Measurements from ENCODE around the gene PLEKHA6.

Gene PLEKHA6

GRCh38 chr1:204186597-204186996 lies 173.1 kb downstream of the PLEKHA6 start:
- no peaks in the 10 kb centered on the region for H3K9me3 ChIP-seq (ENCODE audit: insufficient read depth, low read depth, low read length)
- H3K36me3 ChIP-seq (ENCODE audit: insufficient read depth, low read depth, low read length): no peaks in the 10 kb centered on the region
- no peak overlapping the region for H3K4me3 ChIP-seq (ENCODE audit: low read length)
- no peaks in the 10 kb centered on the region; the same call in 1 of the 2 replicates for H3K4me1 ChIP-seq (ENCODE audit: insufficient read depth, low read length)
- peaks cover 48% of the 10 kb centered on the region for H3K27me3 ChIP-seq (ENCODE audit: insufficient read depth, low read length)
- no peak overlapping the region for H3K27ac ChIP-seq (ENCODE audit: low read length)
- H3K9ac ChIP-seq (ENCODE audit: low read depth, low read length): no peak overlapping the region

- no peak overlapping the region for H3K9ac ChIP-seq (ENCODE audit: low read depth, low read length)
- no peak overlapping the region for H3K27ac ChIP-seq (ENCODE audit: low read length)
- H3K27me3 ChIP-seq (ENCODE audit: insufficient read depth, low read length): peaks cover 4% of the 10 kb centered on the region; the same call in 1 of the 2 replicates
- no peaks in the 10 kb centered on the region for H3K4me1 ChIP-seq (ENCODE audit: insufficient read depth, low read length)
- no peak overlapping the region for H3K4me3 ChIP-seq (ENCODE audit: low read length)
- H3K9me3 ChIP-seq (ENCODE audit: insufficient read depth, low read depth, low read length): no peaks in the 10 kb centered on the region
- H3K36me3 ChIP-seq (ENCODE audit: insufficient read depth, low read depth, low read length): no peaks in the 10 kb centered on the region
Measured at GRCh38 chr1:204181116-204181515, 178.6 kb downstream of the PLEKHA6 start.

GRCh38 chr1:204180133-204180532 lies 179.6 kb downstream of the PLEKHA6 start:
- H3K9ac ChIP-seq (ENCODE audit: low read depth, low read length): no peak overlapping the region
- no peaks in the 10 kb centered on the region for H3K9me3 ChIP-seq (ENCODE audit: insufficient read depth, low read depth, low read length)
- no peaks in the 10 kb centered on the region for H3K36me3 ChIP-seq (ENCODE audit: insufficient read depth, low read depth, low read length)
- H3K4me1 ChIP-seq (ENCODE audit: insufficient read depth, low read length): no peaks in the 10 kb centered on the region
- H3K27ac ChIP-seq (ENCODE audit: low read length): no peak overlapping the region
- H3K4me3 ChIP-seq (ENCODE audit: low read length): no peak overlapping the region
- peaks cover 5% of the 10 kb centered on the region; the same call in 1 of the 2 replicates for H3K27me3 ChIP-seq (ENCODE audit: insufficient read depth, low read length)

GRCh38 chr1:204178487-204179281 lies 181.0 kb downstream of the PLEKHA6 start:
- no peaks in the 10 kb centered on the region for H3K36me3 ChIP-seq (ENCODE audit: insufficient read depth, low read depth, low read length)
- H3K4me1 ChIP-seq (ENCODE audit: insufficient read depth, low read length): no peaks in the 10 kb centered on the region
- H3K27ac ChIP-seq (ENCODE audit: low read length): no peak overlapping the region
- no peaks in the 10 kb centered on the region for H3K9me3 ChIP-seq (ENCODE audit: insufficient read depth, low read depth, low read length)
- H3K4me3 ChIP-seq (ENCODE audit: low read length): no peak overlapping the region
- peaks cover 9% of the 10 kb centered on the region; the same call in 1 of the 2 replicates for H3K27me3 ChIP-seq (ENCODE audit: insufficient read depth, low read length)
- H3K9ac ChIP-seq (ENCODE audit: low read depth, low read length): no peak overlapping the region

- Histone ChIP-seq H3K4me1 (ENCODE audit: insufficient read depth, low read length) (no peaks in the 10 kb centered on the region), H3K9ac (ENCODE audit: low read depth, low read length) (no peak overlapping the region), H3K27me3 (ENCODE audit: insufficient read depth, low read length) (peaks cover 9% of the 10 kb centered on the region; the same call in 1 of the 2 replicates), H3K36me3 (ENCODE audit: insufficient read depth, low read depth, low read length) (no peaks in the 10 kb centered on the region), H3K9me3 (ENCODE audit: insufficient read depth, low read depth, low read length) (no peaks in the 10 kb centered on the region), H3K27ac (ENCODE audit: low read length) (no peak overlapping the region), H3K4me3 (ENCODE audit: low read length) (no peak overlapping the region)
Measured at GRCh38 chr1:204177133-204177532, 182.6 kb downstream of the PLEKHA6 start.

GRCh38 chr1:204176049-204176448 lies 183.7 kb downstream of the PLEKHA6 start:
- Histone ChIP-seq H3K27ac (ENCODE audit: low read length) (no peak overlapping the region), H3K9me3 (ENCODE audit: insufficient read depth, low read depth, low read length) (no peaks in the 10 kb centered on the region), H3K27me3 (ENCODE audit: insufficient read depth, low read length) (peaks cover 9% of the 10 kb centered on the region; the same call in 1 of the 2 replicates), H3K4me1 (ENCODE audit: insufficient read depth, low read length) (no peaks in the 10 kb centered on the region), H3K9ac (ENCODE audit: low read depth, low read length) (no peak overlapping the region), H3K4me3 (ENCODE audit: low read length) (no peak overlapping the region), H3K36me3 (ENCODE audit: insufficient read depth, low read depth, low read length) (no peaks in the 10 kb centered on the region)

GRCh38 chr1:204174958-204175357 lies 184.8 kb downstream of the PLEKHA6 start:
- Histone ChIP-seq H3K36me3 (ENCODE audit: insufficient read depth, low read depth, low read length) (no peaks in the 10 kb centered on the region), H3K9me3 (ENCODE audit: insufficient read depth, low read depth, low read length) (peaks cover 10% of the 10 kb centered on the region), H3K4me1 (ENCODE audit: insufficient read depth, low read length) (no peaks in the 10 kb centered on the region), H3K9ac (ENCODE audit: low read depth, low read length) (no peak overlapping the region), H3K4me3 (ENCODE audit: low read length) (no peak overlapping the region), H3K27me3 (ENCODE audit: insufficient read depth, low read length) (peaks cover 9% of the 10 kb centered on the region; the same call in 1 of the 2 replicates), H3K27ac (ENCODE audit: low read length) (no peak overlapping the region)

GRCh38 chr1:204172404-204173029 lies 187.2 kb downstream of the PLEKHA6 start:
- Histone ChIP-seq H3K4me3 (ENCODE audit: low read length) (no peak overlapping the region), H3K27me3 (ENCODE audit: insufficient read depth, low read length) (peaks cover 9% of the 10 kb centered on the region; the same call in 1 of the 2 replicates), H3K9ac (ENCODE audit: low read depth, low read length) (no peak overlapping the region), H3K27ac (ENCODE audit: low read length) (no peak overlapping the region), H3K36me3 (ENCODE audit: insufficient read depth, low read depth, low read length) (no peaks in the 10 kb centered on the region), H3K9me3 (ENCODE audit: insufficient read depth, low read depth, low read length) (peaks cover 26% of the 10 kb centered on the region), H3K4me1 (ENCODE audit: insufficient read depth, low read length) (no peaks in the 10 kb centered on the region)

- no peaks in the 10 kb centered on the region for H3K36me3 ChIP-seq (ENCODE audit: insufficient read depth, low read depth, low read length)
- H3K9me3 ChIP-seq (ENCODE audit: insufficient read depth, low read depth, low read length): peaks cover 26% of the 10 kb centered on the region
- H3K9ac ChIP-seq (ENCODE audit: low read depth, low read length): no peak overlapping the region
- H3K4me3 ChIP-seq (ENCODE audit: low read length): no peak overlapping the region
- H3K27ac ChIP-seq (ENCODE audit: low read length): no peak overlapping the region
- peaks cover 9% of the 10 kb centered on the region; the same call in 1 of the 2 replicates for H3K27me3 ChIP-seq (ENCODE audit: insufficient read depth, low read length)
- H3K4me1 ChIP-seq (ENCODE audit: insufficient read depth, low read length): no peaks in the 10 kb centered on the region
Measured at GRCh38 chr1:204171751-204172178, 188.0 kb downstream of the PLEKHA6 start.

GRCh38 chr1:204170494-204171155 lies 189.1 kb downstream of the PLEKHA6 start:
- H3K36me3 ChIP-seq (ENCODE audit: insufficient read depth, low read depth, low read length): no peaks in the 10 kb centered on the region
- H3K9ac ChIP-seq (ENCODE audit: low read depth, low read length): no peak overlapping the region
- no peak overlapping the region for H3K27ac ChIP-seq (ENCODE audit: low read length)
- no peaks in the 10 kb centered on the region for H3K4me1 ChIP-seq (ENCODE audit: insufficient read depth, low read length)
- peaks cover 26% of the 10 kb centered on the region for H3K9me3 ChIP-seq (ENCODE audit: insufficient read depth, low read depth, low read length)
- H3K27me3 ChIP-seq (ENCODE audit: insufficient read depth, low read length): peaks cover 4% of the 10 kb centered on the region; the same call in 1 of the 2 replicates
- H3K4me3 ChIP-seq (ENCODE audit: low read length): no peak overlapping the region

GRCh38 chr1:204169858-204170257 lies 189.9 kb downstream of the PLEKHA6 start:
- H3K4me1 ChIP-seq (ENCODE audit: insufficient read depth, low read length): no peaks in the 10 kb centered on the region
- H3K36me3 ChIP-seq (ENCODE audit: insufficient read depth, low read depth, low read length): no peaks in the 10 kb centered on the region
- H3K4me3 ChIP-seq (ENCODE audit: low read length): no peak overlapping the region
- no peak overlapping the region for H3K9ac ChIP-seq (ENCODE audit: low read depth, low read length)
- H3K27me3 ChIP-seq (ENCODE audit: insufficient read depth, low read length): peaks cover 4% of the 10 kb centered on the region; the same call in 1 of the 2 replicates
- H3K27ac ChIP-seq (ENCODE audit: low read length): no peak overlapping the region
- H3K9me3 ChIP-seq (ENCODE audit: insufficient read depth, low read depth, low read length): peaks cover 26% of the 10 kb centered on the region
